Measurements from ENCODE around the gene JCHAIN.
"Not testable (repeated sequence)": the region's sequence is repeated elsewhere in the genome, so short reads cannot be mapped to it uniquely, and the experiment has no call there.

JCHAIN gene

GRCh38 chr4:70687821-70688794 lies 21.8 kb upstream of the JCHAIN start, which contains the start of gene UTP3:
Gene UTP3 (plus strand): TSS chr4:70688532. CDS start chr4:70688678, 146 bp downstream.
- DNase-seq, result peak; percentile 98 to 99 (median 99)

- DNase-seq, result peak; percentile 27 to 42 (median 28)
Measured at GRCh38 chr4:70687392-70687791, 21.1 kb upstream of the JCHAIN start.

GRCh38 chr4:70682142-70682541 lies 15.8 kb upstream of the JCHAIN start:
- not testable (repeated sequence) for DNase-seq

- DNase-seq, result no peak
Measured at GRCh38 chr4:70681704-70682103, 15.4 kb upstream of the JCHAIN start.

- no peak for DNase-seq
Measured at GRCh38 chr4:70680934-70681333, 14.6 kb upstream of the JCHAIN start.

- no peak for DNase-seq
Measured at GRCh38 chr4:70678383-70678999, 12.2 kb upstream of the JCHAIN start.

- no peak for DNase-seq
Measured at GRCh38 chr4:70676554-70677090, 10.3 kb upstream of the JCHAIN start.

- DNase-seq, result no peak
Measured at GRCh38 chr4:70674731-70675130, 8.4 kb upstream of the JCHAIN start.

GRCh38 chr4:70674191-70674590 lies 7.9 kb upstream of the JCHAIN start:
- DNase-seq, result no peak

- DNase-seq, result no peak
Measured at GRCh38 chr4:70671091-70671490, 4.8 kb upstream of the JCHAIN start.

- DNase-seq, result no peak
Measured at GRCh38 chr4:70670332-70671014, 4.2 kb upstream of the JCHAIN start.

GRCh38 chr4:70667740-70668535 lies 1.6 kb upstream of the JCHAIN start:
- DNase-seq, result peak in 1 of 3 donors; percentile 8

- not testable (repeated sequence) for DNase-seq
Measured at GRCh38 chr4:70661309-70661922, 4.9 kb downstream of the JCHAIN start.

GRCh38 chr4:70660106-70660505 lies 6.2 kb downstream of the JCHAIN start:
- DNase-seq, result no peak

GRCh38 chr4:70658418-70658817 lies 7.9 kb downstream of the JCHAIN start:
- DNase-seq, result peak in 1 of 3 donors; percentile 42

- no peak for DNase-seq
Measured at GRCh38 chr4:70657326-70657725, 9.0 kb downstream of the JCHAIN start.

- DNase-seq, result no peak
Measured at GRCh38 chr4:70654605-70655011, 11.7 kb downstream of the JCHAIN start.

GRCh38 chr4:70651864-70652506 lies 14.3 kb downstream of the JCHAIN start:
- DNase-seq, result peak; percentile 30 to 73 (median 61)

GRCh38 chr4:70650741-70651140 lies 15.6 kb downstream of the JCHAIN start:
- not testable (repeated sequence) for DNase-seq

- no peak for DNase-seq
Measured at GRCh38 chr4:70640192-70640591, 26.1 kb downstream of the JCHAIN start.

Measured in suppressor macrophage treated with lipopolysaccharide for 1 hour (primary cell).